Stromal cell of bone marrow (primary cell): ENCODE measurements around the gene TRIM46.
"Not testable (repeated sequence)": the region's sequence is repeated elsewhere in the genome, so short reads cannot be mapped to it uniquely, and the experiment has no call there.

ENCODE experiments used
- DNase-seq: peaks from one replicate; pipeline ENCODE4 v3.0.0-alpha.2; 2012; ENCODE audit warnings: low read depth

TRIM46 gene

DNA sequence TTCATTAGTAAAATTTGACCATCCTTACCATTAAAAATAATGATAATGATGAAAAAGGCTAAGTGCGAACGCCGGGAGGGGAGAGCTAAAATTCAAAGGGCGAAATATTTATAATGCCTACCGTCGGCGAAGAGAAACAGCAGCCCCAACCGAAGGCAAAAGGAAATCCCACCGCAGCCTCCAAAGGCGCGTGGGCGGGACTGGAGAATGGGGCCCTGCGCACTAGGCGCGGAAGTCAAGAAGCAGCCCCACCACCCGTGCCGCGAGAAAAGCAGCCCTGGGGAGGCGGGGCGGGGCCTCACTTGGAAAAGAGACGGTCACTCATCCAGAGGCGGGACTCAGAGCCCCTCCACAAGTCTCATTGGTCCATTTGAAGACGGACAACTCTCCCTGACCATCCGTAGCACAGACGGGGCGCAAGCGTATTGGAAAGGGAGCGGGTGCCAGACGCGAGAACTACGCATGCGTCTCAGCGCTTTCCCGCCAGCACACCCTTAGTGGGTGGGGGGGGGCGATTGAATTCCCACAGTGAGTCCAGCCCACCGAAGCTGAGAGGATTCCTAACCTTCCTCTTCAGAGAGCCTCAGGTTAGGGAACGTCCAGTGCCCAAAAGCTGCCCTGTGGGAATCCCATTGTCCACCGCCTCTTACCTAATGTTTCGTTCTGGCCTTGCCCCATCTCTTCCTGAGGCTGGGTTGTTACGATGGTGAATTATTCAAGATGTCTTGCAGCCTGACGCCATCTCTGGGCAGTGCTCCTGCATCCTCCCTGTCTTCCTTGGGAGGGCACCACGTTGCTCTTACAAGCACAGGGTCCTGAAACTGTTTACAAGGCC lies 53.8 kb downstream of the TRIM46 start:
- peak; percentile 98 for DNase-seq

DNA sequence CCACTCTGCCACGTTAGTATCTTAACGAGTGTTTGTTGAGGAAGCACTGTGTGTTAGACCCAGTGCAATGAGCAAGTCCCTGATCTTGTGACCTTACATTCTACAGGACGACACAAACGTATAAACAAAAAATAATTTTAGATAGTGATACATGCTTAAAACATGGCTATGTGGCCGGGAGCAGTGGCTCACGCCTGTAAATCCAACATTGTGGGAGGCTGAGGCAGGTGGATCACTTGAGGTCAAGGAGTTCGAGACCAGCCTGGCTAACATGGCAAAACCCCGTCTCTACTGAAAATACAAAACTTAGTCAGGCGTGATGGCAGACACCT lies 54.4 kb downstream of the TRIM46 start:
- DNase-seq, result no peak

- not testable (repeated sequence) for DNase-seq
Observed at GRCh38 chr1:155231302-155231701, 57.7 kb downstream of the TRIM46 start.

DNA sequence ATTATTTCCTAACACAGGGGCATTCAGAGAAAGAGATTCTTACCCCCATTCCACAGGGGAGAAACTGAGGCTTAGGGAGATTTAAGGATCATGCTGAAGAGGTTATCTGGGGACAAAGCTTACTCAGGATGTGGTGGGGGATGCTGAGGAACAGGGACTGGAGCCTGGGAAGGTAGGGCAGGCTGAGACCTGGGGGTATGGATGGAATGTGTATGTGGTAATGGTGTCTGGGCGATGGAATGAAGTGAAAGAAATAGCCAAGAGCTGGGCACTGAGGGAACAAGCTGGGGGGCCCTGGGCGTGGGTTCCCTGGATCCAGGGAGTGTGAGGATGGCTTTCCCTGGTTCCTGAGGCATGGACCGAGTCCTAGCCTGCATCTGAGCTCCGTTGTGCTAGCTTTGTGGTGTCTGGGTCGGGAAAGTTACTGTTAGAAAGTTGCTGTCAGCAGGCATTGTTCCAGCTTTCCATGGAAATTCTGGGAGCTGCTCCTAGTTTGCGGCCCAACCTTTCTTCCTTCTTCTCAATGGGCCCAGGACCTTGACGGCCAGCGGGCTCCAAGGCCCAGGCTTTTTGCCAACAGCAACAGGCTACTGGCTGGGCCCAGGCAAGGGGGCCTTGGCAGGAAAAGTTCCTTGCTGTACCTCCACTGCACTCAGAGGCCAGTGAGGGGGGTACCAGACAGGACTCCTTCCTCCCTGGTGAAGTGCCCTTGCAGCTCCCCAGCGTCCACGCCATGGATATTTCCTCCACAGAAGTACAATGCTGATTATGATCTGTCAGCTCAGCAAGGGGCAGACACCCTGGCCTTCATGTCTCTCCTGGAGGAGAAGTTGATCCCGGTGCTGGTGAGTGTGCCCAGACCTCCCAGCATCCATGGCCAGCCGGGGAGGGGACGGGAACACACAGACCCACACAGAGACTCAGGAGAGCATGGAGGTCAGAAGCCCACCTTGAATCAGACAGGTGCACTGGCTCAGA lies 58.6 kb downstream of the TRIM46 start:
- peak; percentile 54 for DNase-seq

GRCh38 chr1:155233502-155233901 lies 59.9 kb downstream of the TRIM46 start:
- DNase-seq, result not testable (repeated sequence)
